Right renal cortex interstitium (tissue), 3 donors: ENCODE results near the gene MAN1A1. TPM values are rescaled to one million over a fixed set of nuclear protein-coding genes. Genes with fewer than 3 reads are reported as not detected.
A peak's percentile ranks its signal among the peaks of the same experiment; 100 is the strongest.
"Not testable (repeated sequence)": the region's sequence is repeated elsewhere in the genome, so short reads cannot be mapped to it uniquely, and the experiment has no call there.

Source experiments
- DNase-seq, 3 donors: peaks; one replicate each; pipeline ENCODE4 v3.0.0-alpha.2; 2013; ENCODE audit warnings: low read depth in 3 of 3, low spot score in 2 of 3
- polyA plus RNA-seq, 3 donors: library from polyadenylated mRNA; unstranded; fragments of 120-200 nt; gene quantifications; one replicate each; pipeline ENCODE4 v1.2.1, GENCODE V29; 2013; ENCODE audit not compliant: insufficient read length in 3 of 3

MAN1A1 gene
- polyA plus RNA-seq, 3 donors: 89.0 to 98.6 (median 94.1) TPM

GRCh38 chr6:119174879-119175817 is 174.4 kb downstream of the MAN1A1 start:
- no peak for DNase-seq

- no peak for DNase-seq
Observed at GRCh38 chr6:119174085-119174445, 175.5 kb downstream of the MAN1A1 start.

GRCh38 chr6:119173249-119174084 is 176.1 kb downstream of the MAN1A1 start:
- DNase-seq: no peak

- no peak for DNase-seq
Observed at GRCh38 chr6:119172824-119173223, 176.7 kb downstream of the MAN1A1 start.

GRCh38 chr6:119171864-119172588 is 177.5 kb downstream of the MAN1A1 start:
- no peak for DNase-seq

GRCh38 chr6:119171088-119171841 is 178.3 kb downstream of the MAN1A1 start:
- no peak for DNase-seq

GRCh38 chr6:119170447-119171087 is 179.0 kb downstream of the MAN1A1 start:
- no peak for DNase-seq

GRCh38 chr6:119170103-119170446 is 179.5 kb downstream of the MAN1A1 start:
- DNase-seq: no peak

GRCh38 chr6:119169355-119169754 is 180.2 kb downstream of the MAN1A1 start:
- DNase-seq: not testable (repeated sequence)

- no peak for DNase-seq
Observed at GRCh38 chr6:119166024-119166784, 183.4 kb downstream of the MAN1A1 start.

- DNase-seq: no peak
Observed at GRCh38 chr6:119163006-119163405, 186.6 kb downstream of the MAN1A1 start.

- peak in 1 of 3 donors; percentile 36 for DNase-seq
Observed at GRCh38 chr6:119162134-119162775, 187.3 kb downstream of the MAN1A1 start.

GRCh38 chr6:119161438-119161837 is 188.1 kb downstream of the MAN1A1 start:
- no peak for DNase-seq

- no peak for DNase-seq
Observed at GRCh38 chr6:119160911-119161310, 188.7 kb downstream of the MAN1A1 start.

- no peak for DNase-seq
Observed at GRCh38 chr6:119158057-119158848, 191.3 kb downstream of the MAN1A1 start.

- DNase-seq: no peak
Observed at GRCh38 chr6:119157506-119157815, 192.1 kb downstream of the MAN1A1 start.

- no peak for DNase-seq
Observed at GRCh38 chr6:119156757-119157505, 192.6 kb downstream of the MAN1A1 start.
